T47D (cell line): Measurements from ENCODE around the gene PCNT.
"Not testable (repeated sequence)": the region's sequence is repeated elsewhere in the genome, so short reads cannot be mapped to it uniquely, and the experiment has no call there.

ENCODE experiments used
- DNase-seq, 2 experiments: peaks; one replicate each; pipeline versions ENCODE4 v3.0.0 to v3.0.0-alpha.2; 2011 to 2012; ENCODE audit warnings: low read depth in 1 of 2, low spot score in 1 of 2
- JUND ChIP-seq: IDR thresholded peaks from 2 replicates; pipeline ENCODE4 v1.6.1; 2012; ENCODE audit warnings: low read depth
- in situ Hi-C: cut with HindIII; loops from 2 replicates; pipeline ENCODE4 v1.10.0; 2016; ENCODE audit warnings: low sequenced_read_pairs, low pct_unique_long_range_greater_than_20kb

PCNT gene

GRCh38 chr21:46295996-46296752, 27.8 kb upstream of the PCNT start:
- no peak for TF ChIP-seq JUND
- DNase-seq: no peak
- in situ Hi-C loops: no loop called here

GRCh38 chr21:46297338-46298271, 26.4 kb upstream of the PCNT start:
- DNase-seq: no peak
- in situ Hi-C loops: no loop called here
- no peak for TF ChIP-seq JUND

- no peak for DNase-seq
- in situ Hi-C loops: no loop called here
- TF ChIP-seq JUND: no peak
Observed at GRCh38 chr21:46299167-46299566, 24.8 kb upstream of the PCNT start.

DNA sequence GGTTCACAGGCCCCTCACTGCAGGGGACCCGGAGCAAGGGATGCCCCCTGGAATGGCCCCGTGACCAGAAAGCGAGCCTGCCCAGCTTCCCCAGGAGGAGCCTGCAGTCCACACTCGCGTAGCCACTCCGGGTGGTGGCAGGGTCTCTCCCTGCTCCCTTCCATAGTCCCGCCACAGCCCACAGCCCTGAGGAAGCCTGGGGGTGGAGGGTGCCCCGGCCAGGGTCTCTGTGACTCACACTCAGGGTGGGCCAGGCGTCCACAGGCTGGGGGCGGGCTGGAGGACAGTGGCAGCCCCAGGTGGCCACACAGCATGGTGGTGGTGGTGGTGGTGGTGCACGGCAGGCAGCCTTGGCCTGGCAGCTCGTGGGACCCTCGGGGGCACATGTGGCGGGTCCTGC, 22.2 kb upstream of the PCNT start:
- no peak for DNase-seq
- in situ Hi-C loops: no loop called here
- no peak for TF ChIP-seq JUND

- no peak for TF ChIP-seq JUND
- DNase-seq: no peak
- in situ Hi-C loops: no loop called here
Observed at GRCh38 chr21:46304437-46304836, 19.5 kb upstream of the PCNT start.

DNA sequence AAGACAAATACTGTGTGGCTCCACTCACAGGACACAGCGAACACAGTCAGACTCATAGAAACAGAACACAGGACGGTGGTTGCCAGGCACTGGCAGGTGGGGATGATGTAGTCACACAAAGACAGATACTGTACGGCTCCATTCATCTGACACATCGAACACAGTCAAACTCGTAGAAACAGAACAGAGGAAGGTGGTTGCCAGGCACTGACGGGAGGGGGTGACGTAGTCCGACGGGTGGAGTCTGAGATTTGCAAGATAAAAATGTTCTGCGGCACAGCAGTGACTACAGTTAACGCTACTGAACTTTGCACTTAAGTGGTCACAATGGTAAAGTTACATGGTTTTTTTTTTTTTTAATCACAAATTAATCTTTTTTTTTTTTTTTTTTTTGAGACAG, 19.0 kb upstream of the PCNT start:
- DNase-seq: no peak
- no peak for TF ChIP-seq JUND
- in situ Hi-C loops: no loop called here

GRCh38 chr21:46307625-46308024, 16.3 kb upstream of the PCNT start:
- DNase-seq: no peak
- in situ Hi-C loops: no loop called here
- no peak for TF ChIP-seq JUND

DNA sequence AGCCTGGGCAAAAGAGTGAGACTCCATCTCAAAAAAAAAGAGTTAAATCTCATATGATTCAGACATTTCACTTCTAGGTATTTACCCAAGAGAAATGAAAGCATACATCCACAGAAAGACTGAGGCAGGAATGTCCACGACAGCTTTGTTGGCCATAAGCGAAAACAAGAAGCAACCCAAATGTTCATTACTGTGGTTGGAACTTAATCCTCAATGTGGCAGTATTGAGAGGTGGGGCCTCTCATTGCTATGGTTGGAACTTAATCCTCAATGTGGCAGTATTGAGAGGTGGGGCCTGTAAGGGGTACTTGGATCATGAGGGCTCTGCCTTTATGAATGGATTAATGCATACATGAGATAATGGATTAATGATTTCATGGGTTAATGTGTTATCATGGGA, 15.5 kb upstream of the PCNT start:
- no peak for DNase-seq
- no peak for TF ChIP-seq JUND
- in situ Hi-C loops: no loop called here

GRCh38 chr21:46310260-46310659, 13.7 kb upstream of the PCNT start:
- DNase-seq, in situ Hi-C loops: not testable (repeated sequence)

GRCh38 chr21:46311568-46311967, 12.4 kb upstream of the PCNT start:
- in situ Hi-C loops: no loop called here
- no peak for DNase-seq
- TF ChIP-seq JUND: no peak

DNA sequence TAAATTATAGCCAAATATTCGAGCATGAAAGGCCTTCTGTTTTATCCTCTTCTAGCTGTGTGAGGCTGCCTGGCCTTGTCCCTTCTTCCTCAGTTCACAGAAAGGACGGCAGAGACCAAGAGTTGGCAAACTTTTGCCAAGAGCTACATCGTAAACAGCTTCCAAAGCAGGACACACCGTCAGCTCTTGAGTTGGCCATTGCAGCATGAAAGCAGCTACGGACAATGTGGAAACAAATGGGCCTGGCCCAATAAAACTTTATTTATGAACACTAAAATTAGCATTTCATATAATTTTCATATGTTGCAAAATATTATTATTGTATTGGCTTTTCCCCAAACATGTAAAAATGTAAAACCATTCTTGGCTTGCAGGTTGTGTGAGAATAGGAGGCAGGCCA, 11.0 kb upstream of the PCNT start:
- DNase-seq: no peak
- TF ChIP-seq JUND: no peak
- in situ Hi-C loops: no loop called here

- no peak for DNase-seq
- no peak for TF ChIP-seq JUND
- in situ Hi-C loops: no loop called here
Observed at GRCh38 chr21:46314441-46315020, 9.4 kb upstream of the PCNT start.
